Kidney glomerular epithelial cell (primary cell): Measurements from ENCODE around the gene OR4D10.

Source experiments
- DNase-seq: peaks from one replicate; lab custom pipeline; 2025; lab: John Stamatoyannopoulos, UW

The OR4D10 gene

GRCh38 chr11:59528711-59529110 lies 55.6 kb downstream of the OR4D10 start:
- DNase-seq, result no peak
